BJ (cell line): ENCODE results near the gene CTCF. TPM values are rescaled to one million over a fixed set of nuclear protein-coding genes. Genes with fewer than 3 reads are reported as not detected.

Experiments
- CTCF ChIA-PET: fragments of 350-600 bp; formaldehyde crosslinking; extraction: SDS; loops from one replicate; lab custom pipeline; 2021; ENCODE audit warnings: antibody characterized with exemption, inconsistent platforms; lab: Yijun Ruan, JAX
- POLR2A ChIA-PET: fragments of 300-600 bp; sonication (Branson Sonifier 250); formaldehyde crosslinking; extraction: SDS; loops from one replicate; lab custom pipeline; 2021; ENCODE audit warnings: antibody characterized with exemption; lab: Charles Lee
- DNase-seq: peaks from one replicate; pipeline ENCODE4 v3.0.0-alpha.2; 2011; ENCODE audit warnings: low read depth
- H3K27me3 ChIP-seq: 2 replicates; pipeline ENCODE4 v1.6.0; 2011; ENCODE audit warnings: low read length; ENCODE audit not compliant: control insufficient read depth, insufficient read depth
- H3K36me3 ChIP-seq: 2 replicates; pipeline ENCODE4 v1.5.1; 2011; ENCODE audit warnings: low read length; ENCODE audit not compliant: control insufficient read depth, insufficient read depth
- H3K4me3 ChIP-seq: 2 replicates; pipeline ENCODE4 v1.5.1; 2011; ENCODE audit warnings: low read depth, mild to moderate bottlenecking, control low read depth, low read length
- polyA plus RNA-seq: library from polyadenylated mRNA; depleted of rRNA; stranded (reverse); fragments of >200 nt; gene quantifications from 2 replicates; pipeline ENCODE4 v1.2.3, GENCODE V29; 2011
- TF ChIP-seq, protein P1 (sequence below): IDR thresholded peaks from 2 replicates; pipeline ENCODE4 v1.5.1; 2011; ENCODE audit warnings: low read depth, mild to moderate bottlenecking, control low read depth, inconsistent platforms, low read length, moderate library complexity; ENCODE audit not compliant: insufficient read depth

Gene CTCF
- polyA plus RNA-seq, 1 experiment, result 20.9 TPM

DNA sequence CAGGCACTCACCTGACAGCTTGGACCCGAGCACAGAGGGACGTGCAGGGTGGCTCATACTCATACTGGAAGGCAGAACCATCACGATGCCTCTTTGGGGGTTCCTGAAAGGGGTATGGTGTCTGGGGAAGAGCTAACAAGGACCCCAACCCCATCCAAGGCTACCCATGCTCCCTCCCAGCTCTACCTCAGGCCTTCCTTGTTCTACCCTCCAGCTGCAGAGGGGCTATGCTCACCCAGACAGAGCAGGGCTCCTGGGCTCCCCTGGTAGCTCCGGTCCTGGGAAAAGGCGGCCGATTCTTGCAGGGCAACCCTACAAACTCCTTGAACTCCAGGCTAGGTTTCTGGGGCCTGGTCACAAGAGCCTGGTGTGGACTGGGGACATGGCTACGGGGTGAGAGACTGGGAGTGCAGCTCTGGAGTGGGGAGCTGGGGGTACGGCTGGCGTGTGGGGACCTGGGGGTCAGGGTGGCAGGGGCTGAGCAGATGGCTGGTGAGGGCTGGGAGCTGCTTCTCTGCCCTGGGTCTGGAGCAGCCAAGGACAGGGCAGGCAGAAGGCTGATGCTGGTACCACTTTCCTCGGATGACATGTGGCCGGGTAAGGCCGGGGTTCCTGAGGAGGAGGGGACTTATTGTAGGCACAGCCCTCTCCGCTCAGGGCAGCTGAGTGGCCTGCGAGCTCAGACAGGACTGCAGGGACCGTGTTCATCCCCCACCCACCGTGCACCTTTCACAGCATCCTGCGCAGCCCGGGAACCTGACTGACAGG lies 95.6 kb downstream of the CTCF start:
- TF ChIP-seq, protein P1, sequence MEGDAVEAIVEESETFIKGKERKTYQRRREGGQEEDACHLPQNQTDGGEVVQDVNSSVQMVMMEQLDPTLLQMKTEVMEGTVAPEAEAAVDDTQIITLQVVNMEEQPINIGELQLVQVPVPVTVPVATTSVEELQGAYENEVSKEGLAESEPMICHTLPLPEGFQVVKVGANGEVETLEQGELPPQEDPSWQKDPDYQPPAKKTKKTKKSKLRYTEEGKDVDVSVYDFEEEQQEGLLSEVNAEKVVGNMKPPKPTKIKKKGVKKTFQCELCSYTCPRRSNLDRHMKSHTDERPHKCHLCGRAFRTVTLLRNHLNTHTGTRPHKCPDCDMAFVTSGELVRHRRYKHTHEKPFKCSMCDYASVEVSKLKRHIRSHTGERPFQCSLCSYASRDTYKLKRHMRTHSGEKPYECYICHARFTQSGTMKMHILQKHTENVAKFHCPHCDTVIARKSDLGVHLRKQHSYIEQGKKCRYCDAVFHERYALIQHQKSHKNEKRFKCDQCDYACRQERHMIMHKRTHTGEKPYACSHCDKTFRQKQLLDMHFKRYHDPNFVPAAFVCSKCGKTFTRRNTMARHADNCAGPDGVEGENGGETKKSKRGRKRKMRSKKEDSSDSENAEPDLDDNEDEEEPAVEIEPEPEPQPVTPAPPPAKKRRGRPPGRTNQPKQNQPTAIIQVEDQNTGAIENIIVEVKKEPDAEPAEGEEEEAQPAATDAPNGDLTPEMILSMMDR, result no peak
- CTCF ChIA-PET, result interaction anchor here (1.1 to 4.3 kb wide), 5 partner anchors 10 to 137 kb away, joined by 3 to 24 read pairs (median 6); partner anchors contain the start of gene CARMIL2

DNA sequence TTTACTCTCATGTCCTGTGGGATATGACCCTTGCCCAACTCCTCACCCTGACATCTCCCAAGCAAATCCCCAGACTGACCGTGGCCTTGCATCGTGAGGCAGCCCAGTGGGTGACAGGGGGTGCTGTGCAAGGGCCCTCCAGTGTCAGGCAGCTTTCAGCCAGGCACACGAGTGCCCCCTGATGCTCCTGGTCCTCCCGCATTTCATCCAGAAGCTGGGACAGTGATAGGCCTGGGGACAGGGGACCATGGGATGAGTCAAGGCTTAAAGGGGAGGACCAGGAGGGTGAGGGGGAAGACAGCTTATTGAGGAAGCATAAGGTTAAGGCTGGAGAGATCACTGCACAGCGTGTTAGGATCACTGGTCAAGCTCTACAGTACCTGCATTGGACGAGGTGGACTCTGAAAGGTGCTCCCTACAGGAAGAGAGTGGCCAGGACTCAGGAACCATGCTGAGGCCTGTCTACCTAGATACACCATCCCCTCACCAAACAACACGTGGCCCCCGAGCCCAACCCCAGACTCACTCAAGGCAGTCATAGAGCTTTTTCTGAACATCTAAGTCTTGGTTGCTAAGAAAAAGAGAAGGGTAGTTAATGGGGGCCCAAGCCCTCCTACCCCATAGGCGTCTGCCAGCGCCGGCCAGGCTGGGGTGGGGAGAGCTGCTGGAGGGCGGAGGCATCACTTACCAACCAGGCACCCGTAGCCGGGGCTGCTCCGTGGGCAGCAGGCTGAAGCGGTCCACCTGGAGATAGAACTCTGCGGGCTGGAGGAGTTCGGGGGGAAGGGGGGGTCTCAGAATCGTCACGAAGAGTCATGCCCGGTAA lies 96.7 kb downstream of the CTCF start:
- peak overlapping the region; percentile 98 for H3K4me3 ChIP-seq
- ChIA-PET POLR2A (no interaction called here), CTCF (interaction anchor here (1.1 to 4.3 kb wide), 5 partner anchors 11 to 138 kb away, joined by 3 to 24 read pairs (median 6); partner anchors contain the start of gene CARMIL2)
- TF ChIP-seq, protein P1, result no peak
- H3K27me3 ChIP-seq, result no peaks in the 10 kb centered on the region
- H3K36me3 ChIP-seq, result peaks cover 15% of the 10 kb centered on the region
- DNase-seq, result no peak

More for the DNA sequence above, 95.6 kb downstream of the CTCF start:
- POLR2A ChIA-PET, result no interaction called here
- peaks cover 10% of the 10 kb centered on the region for H3K36me3 ChIP-seq
- DNase-seq, result no peak
- no peak overlapping the region for H3K4me3 ChIP-seq
- H3K27me3 ChIP-seq, result no peaks in the 10 kb centered on the region

DNA sequence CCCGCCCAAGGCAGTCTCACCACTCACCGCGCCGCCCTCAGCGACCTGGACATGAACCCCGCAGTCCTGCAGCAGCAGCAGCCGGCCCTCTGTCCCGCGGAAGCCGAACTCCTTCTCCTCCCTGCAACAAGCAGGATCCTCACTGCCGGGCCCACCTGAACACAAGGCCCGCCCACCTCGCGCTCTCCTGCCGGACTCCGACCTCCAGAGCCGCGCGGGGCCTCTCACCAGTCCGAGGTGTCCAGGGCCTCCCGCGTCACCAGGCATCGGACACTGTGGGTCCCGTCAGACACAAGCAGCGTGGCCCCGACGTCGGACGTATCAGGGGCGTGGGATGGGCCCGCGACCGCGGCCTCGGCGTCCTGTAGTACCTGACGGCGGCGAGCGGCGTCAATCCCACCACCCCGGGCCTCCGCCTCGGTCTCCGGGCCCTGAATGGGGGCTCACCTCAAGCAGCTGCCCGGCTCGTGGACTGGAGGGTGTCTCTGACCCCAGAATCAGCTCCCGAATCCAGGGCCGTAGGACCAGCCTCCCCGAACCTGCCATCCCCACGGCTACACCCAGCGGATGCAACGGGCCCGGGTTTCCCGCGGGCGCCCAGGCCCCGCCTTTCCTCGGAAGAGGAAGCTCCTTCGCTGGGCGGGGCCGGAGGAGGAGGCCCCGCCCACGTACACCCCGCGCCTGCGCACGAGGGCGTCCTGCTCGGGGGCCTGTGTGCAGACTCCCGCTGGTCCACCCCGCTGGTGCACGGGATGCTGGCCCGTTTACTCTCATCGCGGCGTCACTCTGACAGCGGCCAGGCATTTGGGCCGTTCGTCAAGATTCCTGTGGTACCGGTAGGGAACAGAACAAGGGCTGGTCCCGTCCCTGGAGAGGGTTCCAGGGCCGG lies 97.6 kb downstream of the CTCF start, which contains the start of gene ACD:
ACD (minus strand) TSS at position 586 of the 889 bp plus-strand sequence; CDS start at position 546, 40 bp downstream.
- Histone ChIP-seq H3K4me3 (peak within 1 kb of the TSS; percentile 98), H3K36me3 (peaks cover 15% of the 10 kb centered on the region), H3K27me3 (no peaks in the 10 kb centered on the region)
- CTCF ChIA-PET, result interaction anchor here (0.8 to 4.3 kb wide), 8 partner anchors 12 to 139 kb away, joined by 3 to 24 read pairs (median 4); partner anchors contain the start of gene CARMIL2
- TF ChIP-seq, protein P1, result no peak
- POLR2A ChIA-PET, result interaction anchor here (0.5 to 0.9 kb wide), 4 partner anchors 96 to 165 kb away, joined by 3 read pairs; partner anchors contain the start of genes RANBP10 and TSNAXIP1
- DNase-seq, result peak; percentile 49

DNA sequence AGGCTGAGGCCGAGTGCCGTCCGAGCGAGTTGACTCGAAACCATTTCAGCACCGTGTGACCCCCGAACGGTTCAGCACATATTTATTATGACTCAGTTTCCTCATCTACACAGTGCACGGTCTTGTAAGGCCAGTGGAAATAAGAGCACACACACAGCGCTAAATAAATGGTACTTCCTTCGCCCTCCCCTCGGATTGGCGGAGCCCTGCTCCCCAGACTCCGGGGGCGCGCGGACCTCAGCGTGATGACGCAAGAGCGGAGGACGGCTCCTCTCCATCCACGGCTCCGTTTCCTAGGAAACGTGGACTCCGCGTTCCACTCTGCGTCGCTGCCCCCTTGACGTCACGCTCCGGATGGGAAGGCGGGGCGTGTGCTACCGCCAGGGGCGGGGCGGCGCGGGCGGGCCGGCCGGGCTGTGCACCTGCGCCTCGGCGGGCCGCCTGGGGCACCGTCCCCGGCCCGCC lies 98.3 kb downstream of the CTCF start, which contains the start of gene PARD6A:
PARD6A (plus strand) TSS at position 397 of the 465 bp plus-strand sequence. CDS start 79 bp downstream, outside the sequence.
- ChIA-PET CTCF (interaction anchor here (0.8 to 3.4 kb wide), 8 partner anchors 12 to 179 kb away, joined by 3 to 19 read pairs (median 3); partner anchors contain the start of gene CARMIL2), POLR2A (interaction anchor here (0.5 to 0.9 kb wide), 3 partner anchors 130 to 165 kb away, joined by 3 read pairs; partner anchors contain the start of genes RANBP10 and TSNAXIP1)
- no peaks in the 10 kb centered on the region for H3K27me3 ChIP-seq
- DNase-seq, result peak; percentile 59
- TF ChIP-seq, protein P1, result no peak
- H3K36me3 ChIP-seq, result peaks cover 15% of the 10 kb centered on the region
- peak within 1 kb of the TSS; percentile 98 for H3K4me3 ChIP-seq
